MM.1S (cell line): ENCODE results near the gene CYB5R2.
A peak's percentile ranks its signal among the peaks of the same experiment; 100 is the strongest.

ENCODE experiments used
- DNase-seq: peaks from one replicate; pipeline ENCODE4 v3.0.0-alpha.2; 2015
- H2AFZ ChIP-seq: fragments of 300-600 bp; sonication (generic); 2 replicates; pipeline ENCODE4 v1.6.0; 2016; ENCODE audit warnings: antibody characterized with exemption, low read length
- H3F3A ChIP-seq: fragments of 300-600 bp; sonication (generic); 2 replicates; pipeline ENCODE4 v1.6.1; 2016; ENCODE audit warnings: mild to moderate bottlenecking, antibody characterized with exemption, low read length, moderate library complexity, mixed read lengths; ENCODE audit not compliant: insufficient read depth
- H3K27ac ChIP-seq: fragments of 300-600 bp; sonication (generic); 2 replicates; pipeline ENCODE4 v1.5.1; 2016; ENCODE audit warnings: mild to moderate bottlenecking, low read length
- H3K27me3 ChIP-seq: fragments of 300-600 bp; sonication (generic); replicated peaks from 2 replicates; pipeline ENCODE4 v1.6.0; 2016; ENCODE audit warnings: low read length; ENCODE audit not compliant: insufficient read depth
- H3K36me3 ChIP-seq: fragments of 300-600 bp; sonication (generic); replicated peaks from 2 replicates; pipeline ENCODE4 v1.6.1; 2016; ENCODE audit warnings: mild to moderate bottlenecking, low read length, mixed read lengths; ENCODE audit not compliant: insufficient read depth
- H3K4me1 ChIP-seq: fragments of 300-600 bp; sonication (generic); 2 replicates; pipeline ENCODE4 v1.6.1; 2016; ENCODE audit warnings: low read length, mixed read lengths
- H3K4me2 ChIP-seq: fragments of 300-600 bp; sonication (generic); 2 replicates; pipeline ENCODE4 v1.6.0; 2016; ENCODE audit warnings: low read depth, low read length
- H3K4me3 ChIP-seq: fragments of 300-600 bp; sonication (generic); 2 replicates; pipeline ENCODE4 v1.5.1; 2016; ENCODE audit warnings: low read length, mixed read lengths
- H3K79me2 ChIP-seq: fragments of 300-600 bp; sonication (generic); 2 replicates; pipeline ENCODE4 v1.6.1; 2016; ENCODE audit warnings: mixed run types, low read length, mixed read lengths
- H3K9ac ChIP-seq: fragments of 300-600 bp; sonication (generic); 2 replicates; pipeline ENCODE4 v1.6.1; 2016; ENCODE audit warnings: low read length, mixed read lengths
- H3K9me2 ChIP-seq: fragments of 300-600 bp; sonication (generic); replicated peaks from 2 replicates; pipeline ENCODE4 v1.6.1; 2016; ENCODE audit warnings: mild to moderate bottlenecking, low read length, mixed read lengths; ENCODE audit not compliant: insufficient read depth
- H3K9me3 ChIP-seq: fragments of 300-600 bp; sonication (generic); replicated peaks from 2 replicates; pipeline ENCODE4 v1.6.1; 2016; ENCODE audit warnings: mild to moderate bottlenecking, low read length, mixed read lengths; ENCODE audit not compliant: insufficient read depth
- H4K20me1 ChIP-seq: fragments of 300-600 bp; sonication (generic); 2 replicates; pipeline ENCODE4 v1.6.1; 2016; ENCODE audit warnings: mild to moderate bottlenecking, low read length, moderate library complexity, mixed read lengths; ENCODE audit not compliant: insufficient read depth
- EZH2 ChIP-seq: fragments of 300-600 bp; sonication (generic); optimal IDR thresholded peaks from 2 replicates; pipeline ENCODE3; 2017; ENCODE audit warnings: low read depth, mild to moderate bottlenecking, antibody characterized with exemption, low read length, mixed read lengths
- EZH2phosphoT487 ChIP-seq: fragments of 300-600 bp; sonication (generic); IDR thresholded peaks from 2 replicates; pipeline ENCODE4 v1.6.1; 2018; ENCODE audit warnings: antibody characterized with exemption, low read length
- TF ChIP-seq, protein P1 (sequence below): fragments of 300-600 bp; sonication (generic); IDR thresholded peaks from 2 replicates; pipeline ENCODE4 v1.5.1; 2016; ENCODE audit warnings: antibody characterized with exemption, low read length, mixed read lengths

CYB5R2 gene

DNA sequence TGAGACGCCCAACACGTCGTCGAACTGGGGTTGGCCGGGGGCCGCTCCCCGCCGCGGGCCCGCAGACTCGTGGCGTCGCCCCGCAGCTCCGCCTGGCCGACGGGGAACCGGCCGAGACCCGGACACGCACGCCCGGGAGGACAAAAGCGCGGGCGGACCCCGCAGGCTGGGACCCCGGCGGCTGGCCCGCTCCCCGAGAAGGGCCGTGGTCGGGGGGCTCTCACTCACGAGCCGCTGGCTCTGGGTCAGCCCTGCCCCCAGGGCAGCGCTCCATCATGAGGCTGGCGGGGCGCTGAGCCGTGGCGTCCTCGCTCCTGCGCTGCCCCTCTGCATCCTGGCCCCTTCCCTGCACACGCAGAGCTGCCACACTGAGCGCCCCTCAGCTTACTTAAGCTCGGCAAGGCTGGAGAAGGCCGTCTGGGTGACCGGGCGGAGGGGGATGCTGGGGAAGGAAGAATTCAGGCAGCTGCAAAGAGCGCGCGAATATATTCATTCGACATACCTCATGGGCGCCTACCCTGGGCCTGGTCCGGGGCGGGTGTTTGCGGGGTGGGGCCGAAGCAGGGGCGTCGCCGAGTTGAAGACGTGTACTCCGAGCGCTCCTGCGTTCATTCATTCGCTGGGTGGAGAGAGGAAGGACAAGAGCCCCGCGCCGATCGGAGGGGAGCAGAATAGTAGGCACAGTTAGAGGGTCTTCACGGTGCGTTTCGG is 579 bp upstream of the CYB5R2 start:
- no peak overlapping the region for H3K27ac ChIP-seq
- H3K4me3 ChIP-seq = peak overlapping the region; percentile 33; the same call in 1 of the 2 replicates
- peak overlapping the region; percentile 55; the same call in 1 of the 2 replicates for H2AFZ ChIP-seq
- TF ChIP-seq EZH2phosphoT487 = no peak
- TF ChIP-seq, protein P1, sequence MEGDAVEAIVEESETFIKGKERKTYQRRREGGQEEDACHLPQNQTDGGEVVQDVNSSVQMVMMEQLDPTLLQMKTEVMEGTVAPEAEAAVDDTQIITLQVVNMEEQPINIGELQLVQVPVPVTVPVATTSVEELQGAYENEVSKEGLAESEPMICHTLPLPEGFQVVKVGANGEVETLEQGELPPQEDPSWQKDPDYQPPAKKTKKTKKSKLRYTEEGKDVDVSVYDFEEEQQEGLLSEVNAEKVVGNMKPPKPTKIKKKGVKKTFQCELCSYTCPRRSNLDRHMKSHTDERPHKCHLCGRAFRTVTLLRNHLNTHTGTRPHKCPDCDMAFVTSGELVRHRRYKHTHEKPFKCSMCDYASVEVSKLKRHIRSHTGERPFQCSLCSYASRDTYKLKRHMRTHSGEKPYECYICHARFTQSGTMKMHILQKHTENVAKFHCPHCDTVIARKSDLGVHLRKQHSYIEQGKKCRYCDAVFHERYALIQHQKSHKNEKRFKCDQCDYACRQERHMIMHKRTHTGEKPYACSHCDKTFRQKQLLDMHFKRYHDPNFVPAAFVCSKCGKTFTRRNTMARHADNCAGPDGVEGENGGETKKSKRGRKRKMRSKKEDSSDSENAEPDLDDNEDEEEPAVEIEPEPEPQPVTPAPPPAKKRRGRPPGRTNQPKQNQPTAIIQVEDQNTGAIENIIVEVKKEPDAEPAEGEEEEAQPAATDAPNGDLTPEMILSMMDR = no peak
- TF ChIP-seq EZH2 = no peak
- H3F3A ChIP-seq = no peaks in the 10 kb centered on the region
- H3K9me3 ChIP-seq = no peaks in the 10 kb centered on the region
- H3K79me2 ChIP-seq = no peaks in the 10 kb centered on the region
- H3K9ac ChIP-seq = no peak overlapping the region
- peak overlapping the region; percentile 40; the same call in 1 of the 2 replicates for H3K4me2 ChIP-seq
- no peaks in the 10 kb centered on the region for H3K27me3 ChIP-seq
- no peak for DNase-seq
- no peaks in the 10 kb centered on the region for H3K9me2 ChIP-seq
- no peaks in the 10 kb centered on the region for H3K36me3 ChIP-seq
- peaks cover 18% of the 10 kb centered on the region for H3K4me1 ChIP-seq
- no peaks in the 10 kb centered on the region for H4K20me1 ChIP-seq

DNA sequence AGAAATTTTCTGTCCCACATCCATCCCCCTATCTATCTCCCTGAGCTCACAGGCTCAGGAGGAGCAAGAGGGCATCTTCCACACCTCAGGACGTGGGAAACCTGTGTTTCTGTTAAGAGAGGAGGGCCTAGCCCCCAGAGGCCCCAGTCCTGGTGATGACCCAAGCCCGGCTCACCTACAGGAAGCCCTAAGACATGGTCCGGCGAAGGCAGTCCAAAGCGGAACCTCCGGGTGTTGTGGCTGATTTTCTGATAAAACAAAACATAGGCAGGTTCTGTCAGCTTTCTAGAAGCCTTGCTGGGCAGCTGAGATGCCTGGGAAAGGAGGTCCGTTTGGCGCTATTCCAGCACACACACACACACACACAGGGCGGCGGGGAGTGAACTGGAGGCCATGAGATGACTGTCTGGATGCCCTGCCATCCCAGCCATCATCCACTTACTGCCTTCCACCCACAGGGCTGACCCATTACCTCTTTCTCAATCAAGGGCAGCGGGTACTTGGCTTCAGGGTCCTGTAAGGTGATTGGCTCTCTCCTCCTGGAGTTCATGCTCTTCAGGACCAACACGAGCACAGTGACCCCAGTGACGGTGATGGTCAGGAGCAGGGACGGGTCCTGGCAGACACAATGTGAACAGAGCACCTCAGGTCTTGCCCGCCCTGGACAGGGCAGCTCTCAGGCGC is 882 bp downstream of the CYB5R2 start:
- 0 out of 2 replicates have a peak, but pooled peaks cover 2% of the 10 kb centered on the region for H3F3A ChIP-seq
- no peak overlapping the region for H3K9ac ChIP-seq
- H3K4me1 ChIP-seq = peaks cover 26% of the 10 kb centered on the region
- H3K27me3 ChIP-seq = no peaks in the 10 kb centered on the region
- TF ChIP-seq EZH2 = no peak
- TF ChIP-seq, protein P1 = no peak
- no peak for TF ChIP-seq EZH2phosphoT487
- no peak overlapping the region for H2AFZ ChIP-seq
- no peaks in the 10 kb centered on the region for H4K20me1 ChIP-seq
- H3K9me3 ChIP-seq = no peaks in the 10 kb centered on the region
- no peak overlapping the region; the same call in 1 of the 2 replicates for H3K4me3 ChIP-seq
- no peaks in the 10 kb centered on the region for H3K79me2 ChIP-seq
- no peak for DNase-seq
- H3K9me2 ChIP-seq = no peaks in the 10 kb centered on the region
- H3K36me3 ChIP-seq = no peaks in the 10 kb centered on the region
- H3K27ac ChIP-seq = no peak overlapping the region
- H3K4me2 ChIP-seq = no peak overlapping the region; the same call in 1 of the 2 replicates

DNA sequence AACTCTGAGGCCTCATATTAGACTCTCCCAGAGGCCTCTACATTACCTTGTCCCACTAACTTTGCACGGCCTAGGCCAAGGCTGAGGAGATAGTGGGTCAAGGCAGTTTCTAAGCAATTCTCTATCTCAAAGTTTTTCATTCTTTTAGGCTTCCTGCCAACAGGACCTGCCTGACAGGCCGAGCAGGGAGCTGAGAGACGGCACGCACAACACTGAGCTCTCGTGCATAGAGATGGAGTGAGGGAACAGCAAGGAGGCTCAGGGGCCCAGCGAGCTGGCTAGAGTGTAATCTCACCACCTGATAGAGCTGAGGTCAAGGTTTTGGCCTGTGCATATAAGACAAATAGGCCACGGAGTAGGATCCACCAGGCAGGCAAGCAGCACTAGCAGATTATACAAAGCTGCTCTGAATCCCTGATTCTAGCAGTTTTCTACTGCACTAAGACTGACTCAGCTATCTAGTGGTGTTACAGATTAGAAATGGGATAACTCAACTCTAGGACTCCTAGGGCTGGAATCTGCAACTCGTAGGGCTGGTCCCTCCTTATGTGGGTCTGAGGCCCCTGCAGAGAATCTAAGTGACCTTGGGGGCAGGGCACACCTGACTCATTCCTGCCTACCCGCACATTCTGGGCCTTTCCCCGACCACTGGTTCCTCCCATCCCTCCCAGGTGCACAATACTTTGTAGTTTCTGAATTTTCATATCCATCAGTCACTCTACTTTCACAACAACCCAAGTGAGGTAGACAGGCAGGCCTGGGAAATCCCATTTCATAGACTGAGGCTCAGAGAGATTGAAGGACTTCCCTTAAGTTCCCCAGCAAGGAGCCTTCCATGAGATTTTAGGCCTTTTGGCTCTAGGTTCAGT is 1.7 kb downstream of the CYB5R2 start:
- no peaks in the 10 kb centered on the region for H3K9me2 ChIP-seq
- no peak overlapping the region for H3K9ac ChIP-seq
- peak overlapping the region; percentile 6; the same call in 1 of the 2 replicates for H3K27ac ChIP-seq
- peak; percentile 22 for DNase-seq
- H3K4me2 ChIP-seq = peak overlapping the region; percentile 11; the same call in 1 of the 2 replicates
- H3K4me3 ChIP-seq = no peak overlapping the region
- no peaks in the 10 kb centered on the region for H3K27me3 ChIP-seq
- H3K4me1 ChIP-seq = peaks cover 27% of the 10 kb centered on the region
- H3F3A ChIP-seq = 0 out of 2 replicates have a peak, but pooled peaks cover 3% of the 10 kb centered on the region
- no peak for TF ChIP-seq EZH2
- TF ChIP-seq EZH2phosphoT487 = no peak
- TF ChIP-seq, protein P1 = no peak
- H3K79me2 ChIP-seq = no peaks in the 10 kb centered on the region
- H3K36me3 ChIP-seq = no peaks in the 10 kb centered on the region
- no peaks in the 10 kb centered on the region for H4K20me1 ChIP-seq
- no peak overlapping the region; the same call in 1 of the 2 replicates for H2AFZ ChIP-seq
- H3K9me3 ChIP-seq = no peaks in the 10 kb centered on the region
